Measurements from ENCODE around the gene ZC2HC1B.

GRCh38 chr6:143844006-143844405, 20.3 kb upstream of the ZC2HC1B start:
- no peak for TF ChIP-seq CTCF (IDR thresholded peaks at IDR 0.05; ENCODE audit: poor library complexity)
- no peak for TF ChIP-seq EZH2 (IDR thresholded peaks at IDR 0.05; ENCODE audit: borderline replicate concordance)
